Endodermal cell (in vitro differentiated cells): ENCODE data around the gene PTPRM. TPM values are rescaled to one million over a fixed set of nuclear protein-coding genes. Genes with fewer than 3 reads are reported as not detected.

Experiments
- DNase-seq: peaks from one replicate; pipeline ENCODE4 v3.0.0-alpha.2; 2017
- H3K27ac ChIP-seq: 2 replicates; pipeline ENCODE4 v1.5.1; 2013; ENCODE audit warnings: mild to moderate bottlenecking, low read depth, low read length, moderate library complexity
- H3K27me3 ChIP-seq: 2 replicates; pipeline ENCODE4 v1.6.1; 2013; ENCODE audit warnings: mild to moderate bottlenecking, low read length, moderate library complexity; ENCODE audit not compliant: insufficient read depth, control insufficient read depth, poor library complexity, severe bottlenecking
- H3K36me3 ChIP-seq: 2 replicates; pipeline ENCODE4 v1.7.0; 2013; ENCODE audit warnings: mild to moderate bottlenecking, low read length, moderate library complexity; ENCODE audit not compliant: control insufficient read depth, insufficient read depth
- H3K4me1 ChIP-seq: one replicate; pipeline ENCODE4 v1.7.0; 2013; ENCODE audit warnings: low read length; ENCODE audit not compliant: control insufficient read depth, insufficient read depth
- H3K4me3 ChIP-seq: 2 replicates; pipeline ENCODE4 v1.5.1; 2013; ENCODE audit warnings: mild to moderate bottlenecking, low read length, moderate library complexity
- H3K9ac ChIP-seq: 2 replicates; pipeline ENCODE4 v1.6.1; 2013; ENCODE audit warnings: mild to moderate bottlenecking, low read length, moderate library complexity; ENCODE audit not compliant: poor library complexity, severe bottlenecking; ENCODE audit errors: extremely low read depth
- H3K9me3 ChIP-seq: 2 replicates; pipeline ENCODE4 v1.6.1; 2013; ENCODE audit warnings: mild to moderate bottlenecking, low read length, moderate library complexity; ENCODE audit not compliant: control insufficient read depth
- H3K27ac Mint-ChIP-seq: 2 replicates; pipeline ENCODE4 v1.8.0; 2020; ENCODE audit warnings: mixed read lengths
- H3K27me3 Mint-ChIP-seq: 2 replicates; pipeline ENCODE4 v1.8.0; 2021; ENCODE audit warnings: mild to moderate bottlenecking, mixed read lengths; ENCODE audit not compliant: insufficient read depth
- H3K36me3 Mint-ChIP-seq: 2 replicates; pipeline ENCODE4 v1.8.0; 2020; ENCODE audit warnings: low read depth, mixed read lengths
- H3K4me1 Mint-ChIP-seq: 2 replicates; pipeline ENCODE4 v1.8.0; 2020; ENCODE audit warnings: mixed read lengths
- H3K4me3 Mint-ChIP-seq: 2 replicates; pipeline ENCODE4 v1.8.0; 2020; ENCODE audit warnings: mild to moderate bottlenecking, moderate library complexity, mixed read lengths
- H3K9me3 Mint-ChIP-seq: 2 replicates; pipeline ENCODE4 v1.8.0; 2020; ENCODE audit warnings: mild to moderate bottlenecking, mixed read lengths
- WGBS, 2 experiments: methylation state at CpG; one replicate each; pipeline versions ENCODE4 v1.1.5 to v1.1.7; 2013; ENCODE audit warnings: missing lambda C conversion rate in 2 of 2, mixed read lengths in 1 of 2; ENCODE audit not compliant: insufficient coverage in 1 of 2, insufficient read length in 1 of 2; 5-methylcytosine and 5-hydroxymethylcytosine counted together
- total RNA-seq, 2 donors: library from RNA; stranded (reverse); fragmentation: NEBNext Ultra II Directional in 1 of 2; extraction: Animal tissue kit (Norgen Biotek cat#: 25700) in 1 of 2; gene quantifications; 2 replicates in 1 of 2; 3 replicates in 1 of 2; pipeline ENCODE4 v1.2.1, GENCODE V29; 2021
- TF ChIP-seq, protein P1 (sequence below): fragments of 200-600 bp; sonication (generic); conservative IDR thresholded peaks from 2 replicates; pipeline ENCODE4 v1.5.0; 2021; ENCODE audit warnings: antibody characterized with exemption, mild to moderate bottlenecking

The PTPRM gene
- total RNA-seq, 2 donors from 2014 or later = 47.2 to 57.6 TPM

DNA sequence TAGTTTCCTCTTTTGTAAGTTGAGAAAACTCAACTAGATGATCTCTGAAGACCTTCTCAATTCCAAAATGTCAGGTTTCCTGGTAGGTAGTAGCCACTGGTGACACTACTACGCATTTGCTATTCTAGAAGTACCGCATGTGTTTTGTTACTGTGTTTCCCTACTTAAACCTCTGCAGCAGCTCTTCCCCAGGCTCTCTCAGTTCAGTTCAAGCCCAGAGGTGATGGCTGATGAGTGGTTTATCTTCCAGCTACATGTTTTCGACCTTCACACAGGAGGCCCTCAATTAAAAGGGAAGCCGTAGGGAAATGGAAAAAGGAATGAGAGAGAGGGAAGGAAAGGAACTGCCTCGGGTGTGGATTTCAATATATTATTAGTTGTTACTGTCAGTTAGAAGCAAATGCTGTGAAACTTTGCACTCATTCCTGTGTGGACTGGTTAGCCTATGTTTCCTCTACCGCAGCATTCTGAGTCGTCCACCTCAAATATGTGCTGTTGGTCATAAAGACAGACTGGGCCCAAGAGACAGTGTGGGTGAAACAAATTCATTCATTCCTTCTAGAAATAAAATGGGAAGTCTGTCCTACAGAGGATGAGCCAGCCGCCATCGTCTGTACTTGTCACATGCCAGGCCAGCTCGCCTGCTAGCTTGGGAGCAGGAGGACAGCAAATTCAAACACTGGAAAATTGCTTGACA, 586.9 kb downstream of the PTPRM start:
- Histone ChIP-seq H3K4me1 (no peaks in the 10 kb centered on the region), H3K36me3 (peaks cover 22% of the 10 kb centered on the region), H3K9ac (no peak overlapping the region), H3K4me3 (no peak overlapping the region), H3K27ac (no peak overlapping the region), H3K27me3 (no peaks in the 10 kb centered on the region), H3K9me3 (peaks cover 16% of the 10 kb centered on the region)
- TF ChIP-seq, protein P1, sequence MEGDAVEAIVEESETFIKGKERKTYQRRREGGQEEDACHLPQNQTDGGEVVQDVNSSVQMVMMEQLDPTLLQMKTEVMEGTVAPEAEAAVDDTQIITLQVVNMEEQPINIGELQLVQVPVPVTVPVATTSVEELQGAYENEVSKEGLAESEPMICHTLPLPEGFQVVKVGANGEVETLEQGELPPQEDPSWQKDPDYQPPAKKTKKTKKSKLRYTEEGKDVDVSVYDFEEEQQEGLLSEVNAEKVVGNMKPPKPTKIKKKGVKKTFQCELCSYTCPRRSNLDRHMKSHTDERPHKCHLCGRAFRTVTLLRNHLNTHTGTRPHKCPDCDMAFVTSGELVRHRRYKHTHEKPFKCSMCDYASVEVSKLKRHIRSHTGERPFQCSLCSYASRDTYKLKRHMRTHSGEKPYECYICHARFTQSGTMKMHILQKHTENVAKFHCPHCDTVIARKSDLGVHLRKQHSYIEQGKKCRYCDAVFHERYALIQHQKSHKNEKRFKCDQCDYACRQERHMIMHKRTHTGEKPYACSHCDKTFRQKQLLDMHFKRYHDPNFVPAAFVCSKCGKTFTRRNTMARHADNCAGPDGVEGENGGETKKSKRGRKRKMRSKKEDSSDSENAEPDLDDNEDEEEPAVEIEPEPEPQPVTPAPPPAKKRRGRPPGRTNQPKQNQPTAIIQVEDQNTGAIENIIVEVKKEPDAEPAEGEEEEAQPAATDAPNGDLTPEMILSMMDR = no peak
- WGBS, 2 experiments = 92 to 96% methylated on average over 9 to 10 of the region's 10 CpGs
- Mint-ChIP-seq H3K27ac (no peak overlapping the region), H3K27me3 (no peaks in the 10 kb centered on the region), H3K4me3 (no peak overlapping the region), H3K9me3 (peaks cover 3% of the 10 kb centered on the region), H3K4me1 (peaks cover 3% of the 10 kb centered on the region), H3K36me3 (peaks cover 20% of the 10 kb centered on the region)
- DNase-seq = no peak

DNA sequence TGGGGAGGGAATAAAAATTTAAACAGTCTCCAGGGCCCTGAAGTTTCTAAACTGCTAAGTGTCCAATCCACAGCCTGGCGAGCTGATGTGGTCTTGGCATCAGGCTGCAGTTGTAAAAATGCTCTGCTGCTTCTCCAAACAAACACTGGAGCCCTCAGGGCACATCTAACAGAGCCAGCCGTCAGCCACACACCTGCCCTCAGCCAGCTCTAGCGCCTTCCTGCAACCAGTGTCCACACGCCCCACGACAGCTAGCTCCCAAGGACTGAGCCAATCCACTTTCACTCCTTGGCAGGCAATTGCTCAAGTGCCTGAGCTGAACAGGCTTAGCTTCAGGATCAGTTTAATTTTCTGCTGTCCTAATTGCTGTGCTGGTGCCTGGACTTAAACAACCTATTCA, 595.7 kb downstream of the PTPRM start:
- Mint-ChIP-seq H3K4me1 (peaks cover 8% of the 10 kb centered on the region), H3K36me3 (peaks cover 14% of the 10 kb centered on the region), H3K27me3 (peaks cover 9% of the 10 kb centered on the region), H3K9me3 (peaks cover 3% of the 10 kb centered on the region), H3K4me3 (no peak overlapping the region), H3K27ac (no peak overlapping the region)
- TF ChIP-seq, protein P1 = no peak
- Histone ChIP-seq H3K27ac (no peak overlapping the region), H3K9ac (no peak overlapping the region), H3K4me1 (peaks cover 4% of the 10 kb centered on the region), H3K36me3 (peaks cover 11% of the 10 kb centered on the region), H3K27me3 (no peaks in the 10 kb centered on the region), H3K4me3 (no peak overlapping the region), H3K9me3 (peaks cover 11% of the 10 kb centered on the region)
- 80 to 95% methylated on average over 3 to 5 of the region's 5 CpGs for WGBS, 2 experiments
- DNase-seq = no peak

DNA sequence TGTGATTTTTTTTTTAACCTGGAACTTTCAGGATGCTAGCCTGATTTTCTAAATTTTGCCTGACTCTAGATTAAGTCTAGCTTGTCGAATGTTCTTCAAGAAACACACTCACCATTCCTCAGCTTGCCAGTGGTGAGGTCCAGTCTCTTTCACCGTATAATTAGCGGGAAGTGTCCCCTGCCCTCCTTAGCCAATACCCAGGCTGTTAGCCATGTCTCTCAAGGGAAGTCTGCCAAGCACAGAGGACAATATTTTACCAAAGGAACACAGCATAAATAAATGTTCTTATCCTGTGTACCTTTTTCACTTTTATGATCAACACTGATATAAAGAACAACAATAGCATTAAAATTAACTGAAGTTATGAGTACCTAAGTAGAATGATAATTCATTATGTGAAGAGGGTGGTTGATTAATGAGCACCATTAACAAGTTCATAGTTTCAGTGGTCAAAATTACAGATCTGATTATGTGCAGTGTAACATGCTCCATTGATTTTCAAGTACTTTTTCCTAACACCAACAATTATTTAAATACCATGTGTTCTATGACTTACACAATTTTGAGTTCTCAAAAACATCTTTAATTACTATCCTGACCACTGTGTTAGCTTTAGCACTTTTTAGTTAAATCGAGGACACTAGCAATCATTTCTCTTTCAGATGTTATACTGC, 596.3 kb downstream of the PTPRM start:
- Histone ChIP-seq H3K27ac (no peak overlapping the region), H3K27me3 (no peaks in the 10 kb centered on the region), H3K9ac (no peak overlapping the region), H3K4me3 (no peak overlapping the region), H3K9me3 (peaks cover 5% of the 10 kb centered on the region), H3K36me3 (peaks cover 5% of the 10 kb centered on the region), H3K4me1 (peaks cover 8% of the 10 kb centered on the region)
- Mint-ChIP-seq H3K27me3 (peaks cover 9% of the 10 kb centered on the region), H3K4me3 (no peak overlapping the region), H3K4me1 (peaks cover 11% of the 10 kb centered on the region), H3K27ac (no peak overlapping the region), H3K9me3 (no peaks in the 10 kb centered on the region), H3K36me3 (peaks cover 9% of the 10 kb centered on the region)
- 86 to 93% methylated on average over 3 to 4 of the region's 4 CpGs for WGBS, 2 experiments
- TF ChIP-seq, protein P1 = no peak
- DNase-seq = no peak
